ENCODE data around the gene NDUFS8.

- TF ChIP-seq CTCF (IDR thresholded peaks at IDR 0.05) = no peak
- no peak for TF ChIP-seq POLR2A (IDR thresholded peaks at IDR 0.05)
Measured at GRCh38 chr11:68064926-68065325, 34.4 kb downstream of the NDUFS8 start.
